ENCODE results near the gene DTNB.
"Not testable (repeated sequence)": the region's sequence is repeated elsewhere in the genome, so short reads cannot be mapped to it uniquely, and the experiment has no call there.

The DTNB gene

DNA sequence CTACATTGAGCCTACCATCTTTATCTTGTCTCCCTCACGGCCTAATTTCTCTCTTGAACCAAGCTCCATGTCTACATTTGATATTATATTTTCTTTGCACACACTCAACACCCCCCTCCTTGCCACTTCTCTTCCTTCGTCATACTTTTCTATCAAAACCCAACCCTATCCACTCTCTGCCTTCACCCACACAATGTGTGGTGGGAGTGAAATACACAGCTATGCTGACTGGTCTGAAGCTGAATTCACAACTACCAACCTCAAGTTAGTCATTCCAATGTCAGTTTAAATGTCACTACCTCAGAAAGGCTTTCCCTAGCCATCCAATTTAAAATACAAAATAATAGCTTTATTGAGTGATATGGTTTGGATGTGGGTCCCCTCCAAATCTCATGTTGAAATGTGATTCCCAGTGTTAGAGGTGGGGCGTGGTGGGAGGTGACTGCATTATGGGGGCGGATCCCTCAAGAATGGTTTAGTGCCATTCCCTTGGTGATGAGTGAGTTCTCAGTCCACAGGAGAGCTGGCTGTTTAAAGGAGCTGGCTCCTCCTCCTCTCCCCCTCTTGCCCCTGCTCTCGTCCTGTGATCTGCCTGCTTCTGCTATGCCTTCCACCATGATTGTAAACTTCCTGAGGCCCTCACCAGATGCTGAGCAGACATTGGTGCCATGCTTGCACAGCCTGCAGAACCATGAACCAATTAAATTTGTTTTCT is 112.1 kb downstream of the DTNB start:
- peaks cover 9% of the 10 kb centered on the region for H3K9me3 Mint-ChIP-seq
- DNase-seq (ENCODE audit: low spot score in 2 of 2) (peak in 1 of 2 donors; percentile 55), ATAC-seq (peak; percentile 94)
- H3K27ac Mint-ChIP-seq, result peak overlapping the region; percentile 85
- H3K36me3 Mint-ChIP-seq, result no peaks in the 10 kb centered on the region
- peaks cover 58% of the 10 kb centered on the region for H3K4me1 Mint-ChIP-seq
- H3K4me3 Mint-ChIP-seq, result peak overlapping the region; percentile 36

- no peak for ATAC-seq
- Mint-ChIP-seq H3K4me1 (peaks cover 59% of the 10 kb centered on the region), H3K36me3 (no peaks in the 10 kb centered on the region)
These were observed 114.2 kb downstream of the DTNB start for GRCh38 chr2:25559148-25559547.

GRCh38 chr2:25558262-25558661 is 115.1 kb downstream of the DTNB start:
- ATAC-seq (peak; percentile 89), DNase-seq (ENCODE audit: low spot score in 2 of 2) (peak in 1 of 2 donors; percentile 67)
- Mint-ChIP-seq H3K4me1 (peaks cover 59% of the 10 kb centered on the region), H3K9me3 (peaks cover 9% of the 10 kb centered on the region), H3K4me3 (peak overlapping the region; percentile 42), H3K36me3 (no peaks in the 10 kb centered on the region), H3K27ac (peak overlapping the region; percentile 85)

More at GRCh38 chr2:25559148-25559547, 114.2 kb downstream of the DTNB start:
- Mint-ChIP-seq H3K27ac (peak overlapping the region; percentile 85), H3K9me3 (peaks cover 9% of the 10 kb centered on the region), H3K4me3 (peak overlapping the region; percentile 42)
- no peak for DNase-seq (ENCODE audit: low spot score in 2 of 2)

DNA sequence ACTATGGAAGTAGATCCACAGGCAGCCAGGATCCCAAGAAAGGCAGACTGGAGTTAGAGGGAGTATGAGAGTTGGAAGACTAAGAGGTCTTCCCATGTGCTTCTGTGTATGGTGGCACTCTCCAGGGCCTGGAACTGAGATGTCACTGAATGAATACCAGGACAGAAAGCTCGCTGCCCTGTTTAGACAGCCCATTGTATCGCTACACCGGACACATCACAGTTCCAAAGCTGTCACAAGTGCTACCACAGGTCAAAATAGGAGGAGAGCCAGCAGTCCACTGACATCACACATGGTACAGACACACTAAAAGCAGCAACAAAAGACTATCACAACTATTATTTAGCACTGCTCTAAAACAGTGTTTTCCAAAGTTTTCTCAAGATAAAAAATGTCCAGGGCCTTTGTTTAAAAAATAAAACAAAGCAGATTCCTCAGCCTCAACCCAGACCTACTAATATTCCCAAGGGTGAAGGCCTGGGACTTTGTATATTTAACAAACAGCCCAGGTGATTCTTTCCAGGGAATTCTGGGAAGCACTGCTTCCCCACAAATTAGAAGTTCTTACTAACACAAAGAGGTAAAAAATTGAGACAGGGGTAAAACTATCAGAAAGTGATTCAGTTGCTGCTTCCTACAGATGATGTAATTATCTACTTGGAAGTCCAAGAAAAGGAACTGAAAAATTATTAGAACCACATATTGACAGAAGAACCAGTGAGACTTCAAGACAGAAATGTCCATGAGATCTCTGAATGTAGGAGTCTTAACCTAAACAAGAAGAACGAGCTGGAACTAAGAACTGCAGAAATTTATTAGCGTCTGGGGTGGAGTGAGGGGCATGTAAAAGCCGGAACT is 116.0 kb downstream of the DTNB start:
- Mint-ChIP-seq H3K36me3 (no peaks in the 10 kb centered on the region), H3K9me3 (peaks cover 9% of the 10 kb centered on the region), H3K27ac (peak overlapping the region; percentile 85), H3K4me3 (peak overlapping the region; percentile 42), H3K4me1 (peaks cover 58% of the 10 kb centered on the region)
- DNase-seq (ENCODE audit: low spot score in 2 of 2) (no peak), ATAC-seq (no peak)

DNA sequence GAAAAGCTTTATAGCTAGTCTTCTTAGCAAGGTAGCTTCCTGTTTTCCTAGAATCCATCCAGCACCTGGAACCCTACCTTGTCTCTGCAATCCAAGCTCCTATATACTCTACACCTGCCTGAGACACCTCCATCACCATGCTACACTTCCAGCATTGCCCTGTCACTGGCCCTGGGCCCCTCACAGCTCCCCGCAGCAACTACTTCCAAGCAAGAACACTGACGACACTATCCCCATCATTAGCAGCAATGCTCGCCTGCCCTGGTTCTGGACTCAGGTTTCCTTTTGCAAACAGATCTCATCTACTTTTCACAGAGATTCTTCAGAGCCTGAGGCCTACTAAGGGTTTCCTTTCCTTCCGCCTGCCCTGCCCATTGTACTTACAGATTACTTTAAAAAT is 121.1 kb downstream of the DTNB start:
- DNase-seq (ENCODE audit: low spot score in 2 of 2) (no peak), ATAC-seq (no peak)
- Mint-ChIP-seq H3K4me1 (peaks cover 23% of the 10 kb centered on the region), H3K36me3 (no peaks in the 10 kb centered on the region), H3K27ac (no peak overlapping the region), H3K4me3 (no peak overlapping the region), H3K9me3 (no peaks in the 10 kb centered on the region)

DNA sequence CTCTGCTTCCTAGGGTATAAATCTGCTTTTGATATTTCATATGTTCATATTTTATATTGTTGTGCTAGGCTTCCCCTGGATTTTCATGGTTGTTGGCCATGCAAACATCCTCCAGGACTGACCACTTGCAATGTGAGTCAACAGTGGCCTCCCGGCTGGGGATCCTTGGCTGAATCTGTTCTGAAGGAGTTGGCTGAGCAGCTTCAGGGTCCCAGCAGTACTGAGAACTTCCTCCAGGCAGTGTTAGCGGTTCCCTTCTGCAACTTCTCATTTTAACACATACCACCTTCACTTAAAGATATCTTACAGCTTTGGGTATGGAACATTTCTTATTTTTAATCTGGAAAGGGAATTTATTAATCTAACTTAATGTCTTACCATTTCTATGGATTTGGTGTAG is 122.1 kb downstream of the DTNB start:
- H3K4me1 Mint-ChIP-seq, result peaks cover 13% of the 10 kb centered on the region
- no peaks in the 10 kb centered on the region for H3K36me3 Mint-ChIP-seq
- H3K9me3 Mint-ChIP-seq, result no peaks in the 10 kb centered on the region
- no peak for ATAC-seq
- no peak overlapping the region for H3K27ac Mint-ChIP-seq
- DNase-seq (ENCODE audit: low spot score in 2 of 2), result no peak
- no peak overlapping the region for H3K4me3 Mint-ChIP-seq

GRCh38 chr2:25549571-25549970 is 123.8 kb downstream of the DTNB start:
- H3K36me3 Mint-ChIP-seq; H3K9me3 Mint-ChIP-seq; DNase-seq (ENCODE audit: low spot score in 2 of 2); ATAC-seq; H3K27ac Mint-ChIP-seq; H3K4me3 Mint-ChIP-seq: not testable (repeated sequence)
- H3K4me1 Mint-ChIP-seq, result peaks cover 17% of the 10 kb centered on the region

DNA sequence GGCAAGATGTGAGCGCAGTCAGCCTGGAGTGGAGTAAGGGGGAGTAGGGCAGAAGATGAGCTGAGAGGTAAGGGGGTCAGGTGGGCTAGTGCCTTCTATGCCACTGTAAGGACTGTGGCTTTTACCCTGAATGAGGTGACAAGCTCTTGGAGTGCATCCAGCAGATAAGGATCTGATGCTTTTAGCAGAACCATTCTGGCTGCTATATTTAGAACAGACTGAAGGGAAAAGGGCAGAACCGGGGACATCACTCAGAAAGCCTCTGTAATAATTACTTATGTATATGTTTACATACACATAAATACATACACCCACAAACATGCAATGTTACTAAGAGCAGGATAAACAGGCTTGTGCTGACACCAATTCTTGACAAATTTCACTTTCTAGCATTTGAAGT is 124.8 kb downstream of the DTNB start:
- H3K4me1 Mint-ChIP-seq, result peaks cover 27% of the 10 kb centered on the region
- no peak overlapping the region for H3K4me3 Mint-ChIP-seq
- DNase-seq (ENCODE audit: low spot score in 2 of 2) (no peak), ATAC-seq (no peak)
- H3K36me3 Mint-ChIP-seq, result no peaks in the 10 kb centered on the region
- H3K9me3 Mint-ChIP-seq, result no peaks in the 10 kb centered on the region
- no peak overlapping the region for H3K27ac Mint-ChIP-seq

GRCh38 chr2:25546852-25547251 is 126.5 kb downstream of the DTNB start:
- no peak for ATAC-seq
- no peak overlapping the region for H3K27ac Mint-ChIP-seq
- no peaks in the 10 kb centered on the region for H3K36me3 Mint-ChIP-seq
- H3K9me3 Mint-ChIP-seq, result no peaks in the 10 kb centered on the region
- H3K4me1 Mint-ChIP-seq, result peaks cover 29% of the 10 kb centered on the region
- no peak overlapping the region for H3K4me3 Mint-ChIP-seq
- DNase-seq (ENCODE audit: low spot score in 2 of 2), result no peak

GRCh38 chr2:25545899-25546298 is 127.5 kb downstream of the DTNB start:
- Mint-ChIP-seq H3K4me1 (peaks cover 29% of the 10 kb centered on the region), H3K9me3 (no peaks in the 10 kb centered on the region), H3K36me3 (no peaks in the 10 kb centered on the region), H3K4me3 (no peak overlapping the region), H3K27ac (no peak overlapping the region)
- ATAC-seq (no peak), DNase-seq (ENCODE audit: low spot score in 2 of 2) (no peak)

- H3K4me3 Mint-ChIP-seq, result no peak overlapping the region
- peaks cover 25% of the 10 kb centered on the region for H3K4me1 Mint-ChIP-seq
- no peaks in the 10 kb centered on the region for H3K9me3 Mint-ChIP-seq
- ATAC-seq (peak; percentile 90), DNase-seq (ENCODE audit: low spot score in 2 of 2) (no peak)
- no peaks in the 10 kb centered on the region for H3K36me3 Mint-ChIP-seq
- H3K27ac Mint-ChIP-seq, result peak overlapping the region; percentile 5
These were observed 128.9 kb downstream of the DTNB start for GRCh38 chr2:25544445-25544844.

DNA sequence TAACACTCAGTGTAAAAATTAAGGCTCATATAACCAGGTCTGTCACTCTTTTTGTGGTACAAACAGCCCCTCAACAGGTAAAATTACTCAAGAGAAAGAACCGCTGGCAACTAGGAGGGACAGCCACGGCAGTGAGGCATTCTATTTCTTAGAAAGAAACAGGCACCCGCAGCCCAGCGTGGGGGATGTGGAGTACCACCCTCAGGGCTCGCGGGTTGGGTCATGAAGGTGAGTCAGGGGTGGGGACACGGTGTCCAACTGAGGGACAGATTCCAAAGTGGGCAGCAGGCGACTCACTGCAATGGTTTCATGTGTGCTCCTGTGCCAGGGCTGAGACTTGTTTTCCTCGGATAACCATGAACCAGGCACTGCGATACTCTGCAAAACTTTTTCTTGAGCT is 129.4 kb downstream of the DTNB start:
- peak; percentile 93 for ATAC-seq
- Mint-ChIP-seq H3K9me3 (no peaks in the 10 kb centered on the region), H3K4me1 (peaks cover 24% of the 10 kb centered on the region), H3K36me3 (no peaks in the 10 kb centered on the region), H3K27ac (peak overlapping the region; percentile 5), H3K4me3 (no peak overlapping the region)
- no peak for DNase-seq (ENCODE audit: low spot score in 2 of 2)

DNA sequence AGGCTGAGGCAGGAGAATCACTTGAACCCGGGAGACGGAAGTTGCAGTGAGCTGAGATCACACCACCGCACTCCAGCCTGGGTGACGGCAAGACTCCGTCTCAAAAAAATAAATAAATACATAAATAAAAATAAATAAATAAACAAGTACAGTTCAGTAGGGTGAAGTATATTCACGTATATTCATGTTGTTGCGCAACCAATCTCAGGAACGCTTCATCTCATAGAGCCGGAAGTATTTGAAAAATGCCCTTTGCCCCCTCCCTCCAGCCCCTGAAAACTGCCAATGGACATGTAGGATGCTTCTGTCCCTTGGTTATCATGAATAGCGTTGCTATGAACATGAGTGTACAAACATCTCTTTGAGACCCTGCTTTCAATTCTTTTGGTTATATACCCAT is 132.0 kb downstream of the DTNB start:
- Mint-ChIP-seq H3K27ac (no peak overlapping the region), H3K36me3 (no peaks in the 10 kb centered on the region), H3K4me3 (no peak overlapping the region), H3K4me1 (peaks cover 18% of the 10 kb centered on the region), H3K9me3 (no peaks in the 10 kb centered on the region)
- ATAC-seq, result no peak
- no peak for DNase-seq (ENCODE audit: low spot score in 2 of 2)

DNA sequence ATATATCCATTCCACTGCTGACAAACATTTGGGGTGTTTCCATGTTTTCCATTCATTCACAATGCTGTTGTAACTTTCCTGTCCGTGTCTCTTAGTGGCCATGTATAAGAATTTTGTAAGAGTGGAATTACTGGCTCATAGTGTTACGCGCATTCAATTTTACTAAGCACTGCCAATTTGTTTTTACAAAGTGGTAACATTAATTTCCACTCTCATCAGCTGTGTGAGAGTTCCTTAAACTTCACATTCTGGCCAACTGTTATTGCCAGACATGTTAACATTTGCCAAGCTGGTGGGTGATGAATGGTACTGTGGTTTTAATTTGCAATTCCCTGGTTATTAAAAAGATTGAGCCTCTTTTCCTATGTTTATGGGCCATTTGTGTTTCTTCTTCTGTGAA is 134.2 kb downstream of the DTNB start:
- H3K9me3 Mint-ChIP-seq, result no peaks in the 10 kb centered on the region
- H3K27ac Mint-ChIP-seq, result peak overlapping the region; percentile 11
- DNase-seq (ENCODE audit: low spot score in 2 of 2) (no peak), ATAC-seq (no peak)
- peaks cover 7% of the 10 kb centered on the region for H3K4me1 Mint-ChIP-seq
- H3K4me3 Mint-ChIP-seq, result no peak overlapping the region
- H3K36me3 Mint-ChIP-seq, result no peaks in the 10 kb centered on the region

DNA sequence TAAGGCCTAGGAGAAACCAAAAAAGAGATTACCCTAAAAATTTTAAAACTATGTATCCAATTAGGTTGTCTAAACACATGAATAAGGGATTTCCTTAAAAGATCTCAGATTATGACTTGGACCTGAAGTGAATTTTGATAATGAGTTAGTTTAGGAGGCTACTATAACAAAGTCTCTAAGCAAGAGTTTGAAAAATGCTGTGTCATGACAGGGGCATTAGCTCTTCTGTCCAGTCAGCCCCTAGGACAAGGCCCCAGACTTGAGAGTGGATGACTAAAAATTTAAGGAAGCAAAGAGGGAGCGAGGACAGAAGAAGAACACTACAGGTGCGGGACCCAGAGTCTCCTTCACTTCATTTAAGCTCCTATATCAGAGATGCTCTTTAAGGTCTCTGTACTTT is 135.9 kb downstream of the DTNB start:
- no peaks in the 10 kb centered on the region for H3K4me1 Mint-ChIP-seq
- DNase-seq (ENCODE audit: low spot score in 2 of 2) (no peak), ATAC-seq (no peak)
- no peaks in the 10 kb centered on the region for H3K36me3 Mint-ChIP-seq
- no peak overlapping the region for H3K4me3 Mint-ChIP-seq
- H3K27ac Mint-ChIP-seq, result no peak overlapping the region
- no peaks in the 10 kb centered on the region for H3K9me3 Mint-ChIP-seq

Measured in stimulated activated effector memory CD8-positive, alpha-beta T cell treated with anti-CD3 and anti-CD28 coated beads, Interleukin-12 subunit alpha, Interleukin-12 subunit beta, amount 100 ng/mL, for 72 hours (primary cell).